Mononuclear cell (primary cell): ENCODE results near the gene RNF212. TPM values are rescaled to one million over a fixed set of nuclear protein-coding genes. Genes with fewer than 3 reads are reported as not detected.

Experiments used
- H3K27me3 ChIP-seq: 2 replicates; pipeline ENCODE4 v1.6.0; 2011; ENCODE audit warnings: low read length, control low read depth; ENCODE audit not compliant: insufficient read depth
- H3K4me1 ChIP-seq: 2 replicates; pipeline ENCODE4 v1.5.1; 2011; ENCODE audit warnings: mild to moderate bottlenecking, low read length, control low read depth; ENCODE audit not compliant: insufficient read depth
- H3K4me3 ChIP-seq: 2 replicates; pipeline ENCODE4 v1.5.1; 2011; ENCODE audit warnings: mild to moderate bottlenecking, low read length, moderate library complexity
- H3K9me3 ChIP-seq: 2 replicates; pipeline ENCODE4 v1.5.1; 2011; ENCODE audit warnings: low read depth, mild to moderate bottlenecking, control low read depth, low read length
- total RNA-seq: library from RNA; depleted of rRNA; stranded (reverse); fragments of >200 nt; gene quantifications from one replicate; pipeline ENCODE4 v1.2.3, GENCODE V29; 2012

The RNF212 gene
- total RNA-seq, 1 donor: 3.1 TPM

GRCh38 chr4:1085404-1085799 lies 28.0 kb downstream of the RNF212 start:
- H3K4me3 ChIP-seq: no peak overlapping the region
- no peaks in the 10 kb centered on the region for H3K9me3 ChIP-seq
- no peaks in the 10 kb centered on the region for H3K27me3 ChIP-seq
- H3K4me1 ChIP-seq: peaks cover 21% of the 10 kb centered on the region

- Histone ChIP-seq H3K27me3 (no peaks in the 10 kb centered on the region), H3K9me3 (no peaks in the 10 kb centered on the region), H3K4me1 (peaks cover 21% of the 10 kb centered on the region), H3K4me3 (no peak overlapping the region)
Measured at GRCh38 chr4:1084796-1085403, 28.5 kb downstream of the RNF212 start.

- peaks cover 21% of the 10 kb centered on the region for H3K4me1 ChIP-seq
- no peaks in the 10 kb centered on the region for H3K9me3 ChIP-seq
- H3K4me3 ChIP-seq: no peak overlapping the region
Measured at GRCh38 chr4:1084394-1084793, 29.0 kb downstream of the RNF212 start.

GRCh38 chr4:1082215-1083182 lies 30.9 kb downstream of the RNF212 start:
- Histone ChIP-seq H3K9me3 (no peaks in the 10 kb centered on the region), H3K4me1 (peaks cover 21% of the 10 kb centered on the region), H3K27me3 (no peaks in the 10 kb centered on the region), H3K4me3 (no peak overlapping the region)

More at GRCh38 chr4:1084394-1084793, 29.0 kb downstream of the RNF212 start:
- no peaks in the 10 kb centered on the region for H3K27me3 ChIP-seq

DNA sequence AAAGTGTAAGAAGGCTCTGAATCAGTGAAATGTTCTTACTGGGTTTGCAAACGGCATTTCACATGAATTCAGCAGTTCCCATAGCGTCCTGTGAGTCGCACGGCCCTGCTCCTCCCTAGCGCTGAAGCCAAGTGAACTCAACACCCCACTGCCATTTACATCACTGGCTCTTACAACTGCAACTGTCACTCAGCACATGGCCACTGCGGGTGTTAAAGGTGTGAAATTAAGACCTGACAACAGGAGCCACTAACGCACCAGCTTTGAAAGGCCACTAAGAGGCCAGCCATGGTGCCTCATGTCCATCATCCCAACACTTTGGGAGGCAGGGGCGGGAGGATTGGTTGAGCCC lies 31.7 kb downstream of the RNF212 start:
- Histone ChIP-seq H3K4me1 (peaks cover 21% of the 10 kb centered on the region), H3K4me3 (no peak overlapping the region), H3K27me3 (no peaks in the 10 kb centered on the region), H3K9me3 (no peaks in the 10 kb centered on the region)

DNA sequence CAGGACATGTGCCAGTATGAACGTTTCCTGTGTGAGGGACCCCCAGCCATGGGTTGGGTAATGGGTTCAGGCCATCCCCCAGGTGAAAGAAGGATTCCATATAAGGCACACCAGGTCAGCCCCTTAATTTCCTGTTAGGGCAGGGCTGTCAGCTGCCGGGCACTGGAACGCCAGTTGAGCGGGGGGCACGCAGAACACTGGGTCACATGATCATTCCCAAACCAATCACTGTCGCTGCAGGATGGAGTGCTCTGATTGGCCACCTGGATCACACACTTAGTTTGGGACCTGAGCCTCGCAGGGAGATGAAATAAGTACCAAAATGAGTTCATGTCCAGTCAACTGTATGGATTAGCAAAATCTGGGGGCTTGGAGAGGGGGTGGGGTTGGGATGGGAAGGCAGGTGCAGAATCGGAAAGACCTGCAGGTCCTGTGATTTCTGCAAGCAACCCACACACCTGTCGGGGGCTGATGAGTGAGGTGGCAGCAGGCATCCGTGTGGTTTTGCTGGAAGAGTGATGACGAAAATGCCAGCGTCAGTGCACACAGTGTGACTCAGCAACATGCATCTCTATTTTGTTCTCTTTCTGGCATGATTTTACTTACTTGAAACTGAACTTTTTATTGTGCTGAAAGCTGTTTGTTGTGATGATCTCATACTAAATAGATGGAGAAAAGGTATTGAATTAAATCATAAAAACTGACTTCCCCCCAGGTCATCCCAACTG lies 32.2 kb downstream of the RNF212 start:
- peaks cover 21% of the 10 kb centered on the region for H3K4me1 ChIP-seq
- no peaks in the 10 kb centered on the region for H3K9me3 ChIP-seq
- H3K4me3 ChIP-seq: no peak overlapping the region
- no peaks in the 10 kb centered on the region for H3K27me3 ChIP-seq

DNA sequence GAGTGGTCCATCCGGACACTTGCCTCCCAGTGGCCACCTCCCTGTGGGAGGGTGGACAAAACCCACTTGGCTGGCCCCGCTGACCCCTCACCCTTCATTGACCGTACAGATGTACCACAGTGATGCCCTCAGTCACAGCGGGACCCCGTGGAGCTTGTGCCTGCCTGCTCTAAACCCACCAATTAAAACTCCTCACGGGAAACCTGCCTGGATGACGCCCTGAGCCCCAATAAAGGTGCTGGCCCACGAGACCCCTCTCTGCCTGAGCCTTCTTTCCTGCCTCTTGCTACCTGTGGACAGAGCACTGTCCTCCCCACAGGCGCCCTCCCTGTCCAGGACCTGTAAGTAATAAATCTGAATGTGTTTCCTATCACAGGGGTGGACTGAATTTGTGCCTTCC lies 32.9 kb downstream of the RNF212 start:
- Histone ChIP-seq H3K9me3 (no peaks in the 10 kb centered on the region), H3K27me3 (no peaks in the 10 kb centered on the region)

DNA sequence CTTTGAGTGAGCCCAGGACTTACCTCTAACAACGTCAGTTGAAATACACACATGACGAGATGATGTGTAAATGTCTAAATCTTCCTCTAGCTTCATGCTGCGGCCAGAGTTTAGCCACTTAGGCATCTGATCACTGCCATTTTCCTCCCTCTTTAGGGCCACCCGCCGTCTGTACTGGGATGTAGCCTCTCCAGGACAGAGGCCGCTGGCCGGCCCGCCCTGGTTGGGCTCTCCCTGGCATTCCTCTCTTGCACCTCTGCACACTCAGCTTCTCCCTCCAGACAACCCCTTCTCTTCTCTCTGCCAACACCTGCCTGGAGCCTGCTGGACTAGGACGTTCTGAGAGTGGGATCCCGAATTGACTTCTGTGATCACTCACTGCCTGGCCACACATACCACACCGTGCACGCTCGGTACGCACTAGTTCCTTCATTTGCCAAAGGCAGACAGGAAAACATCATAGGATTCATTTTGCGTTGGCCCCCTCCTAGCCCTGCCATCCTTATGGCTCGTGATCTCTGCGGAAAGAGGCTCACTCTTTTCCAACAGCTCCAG lies 33.6 kb downstream of the RNF212 start:
- Histone ChIP-seq H3K4me1 (peaks cover 21% of the 10 kb centered on the region), H3K9me3 (no peaks in the 10 kb centered on the region), H3K27me3 (no peaks in the 10 kb centered on the region), H3K4me3 (no peak overlapping the region)

More for the DNA sequence above, 32.9 kb downstream of the RNF212 start:
- Histone ChIP-seq H3K4me3 (no peak overlapping the region), H3K4me1 (peaks cover 21% of the 10 kb centered on the region)

DNA sequence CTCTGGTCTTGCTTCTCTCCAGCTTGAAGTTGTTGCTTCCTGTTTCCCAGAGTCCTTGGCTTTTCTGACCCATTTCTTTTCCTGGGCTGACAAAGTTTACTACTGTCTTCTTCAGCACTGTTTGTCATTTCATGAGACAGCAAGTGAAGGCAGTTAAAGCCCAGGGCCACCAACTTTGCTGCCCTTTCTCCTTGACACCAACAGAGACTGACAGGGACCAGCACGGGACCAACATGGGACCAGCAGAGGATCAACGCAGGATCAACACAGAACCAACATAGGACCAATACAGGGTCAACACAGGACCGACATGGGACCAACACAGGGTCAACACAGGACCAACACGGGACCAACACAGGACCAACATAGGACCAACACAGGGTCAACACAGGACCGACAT lies 34.9 kb downstream of the RNF212 start:
- Histone ChIP-seq H3K4me1 (peaks cover 21% of the 10 kb centered on the region), H3K4me3 (no peak overlapping the region), H3K9me3 (no peaks in the 10 kb centered on the region), H3K27me3 (no peaks in the 10 kb centered on the region)

- no peak overlapping the region for H3K4me3 ChIP-seq
- H3K4me1 ChIP-seq: peaks cover 20% of the 10 kb centered on the region
- H3K27me3 ChIP-seq: no peaks in the 10 kb centered on the region
- no peaks in the 10 kb centered on the region for H3K9me3 ChIP-seq
Measured at GRCh38 chr4:1077711-1078477, 35.5 kb downstream of the RNF212 start.

DNA sequence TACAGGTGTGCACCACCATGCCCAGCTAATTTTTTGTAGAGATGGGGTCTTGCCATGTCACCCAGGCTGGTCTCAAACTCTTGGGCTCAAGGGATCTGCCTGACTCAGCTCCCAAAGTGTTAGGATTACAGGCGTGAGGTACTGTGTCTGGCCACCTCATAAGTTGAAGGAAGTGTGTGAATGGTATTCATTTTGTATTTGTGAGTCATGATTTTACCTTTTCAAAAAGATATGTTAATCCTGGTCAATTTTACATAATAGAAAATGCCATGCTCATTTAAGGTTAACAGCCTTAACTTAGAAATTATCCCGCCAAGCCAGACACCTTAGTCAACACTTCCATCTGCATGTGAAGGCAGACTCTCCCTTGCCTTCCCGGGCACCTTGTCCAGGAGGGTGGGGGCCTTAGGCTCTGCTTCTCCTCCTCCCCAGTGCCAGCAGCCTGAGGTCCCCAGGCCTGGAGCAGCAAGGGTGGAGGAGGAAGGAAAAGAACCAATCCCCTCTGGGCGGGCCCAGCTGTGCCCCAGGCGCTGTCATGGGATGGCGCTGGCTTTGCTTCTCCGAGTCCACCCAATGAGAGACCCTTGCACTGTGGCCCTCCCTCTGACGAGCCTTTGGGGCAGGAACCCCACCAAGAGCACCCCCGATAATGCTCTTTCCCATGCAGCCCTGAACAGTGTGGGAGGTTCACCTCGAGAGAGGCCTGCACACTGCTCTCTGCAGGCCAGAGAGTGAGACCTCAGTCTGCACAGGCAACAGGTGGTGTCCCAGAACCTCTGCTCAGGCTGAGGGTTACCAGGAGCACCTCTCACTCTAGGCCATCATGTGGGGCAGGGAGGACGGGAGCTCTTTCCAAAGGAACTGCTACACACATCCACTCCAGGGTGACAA lies 37.3 kb downstream of the RNF212 start:
- no peaks in the 10 kb centered on the region for H3K27me3 ChIP-seq
- peaks cover 2% of the 10 kb centered on the region for H3K4me1 ChIP-seq
- H3K9me3 ChIP-seq: no peaks in the 10 kb centered on the region
- H3K4me3 ChIP-seq: no peak overlapping the region

- no peaks in the 10 kb centered on the region for H3K4me1 ChIP-seq
- H3K4me3 ChIP-seq: no peak overlapping the region
- H3K9me3 ChIP-seq: no peaks in the 10 kb centered on the region
- no peaks in the 10 kb centered on the region for H3K27me3 ChIP-seq
Measured at GRCh38 chr4:1075225-1075624, 38.1 kb downstream of the RNF212 start.

- Histone ChIP-seq H3K27me3 (no peaks in the 10 kb centered on the region), H3K4me1 (no peaks in the 10 kb centered on the region), H3K4me3 (no peak overlapping the region), H3K9me3 (no peaks in the 10 kb centered on the region)
Measured at GRCh38 chr4:1074077-1074476, 39.3 kb downstream of the RNF212 start.
